ENCODE data around the gene MCM3AP.

DNA sequence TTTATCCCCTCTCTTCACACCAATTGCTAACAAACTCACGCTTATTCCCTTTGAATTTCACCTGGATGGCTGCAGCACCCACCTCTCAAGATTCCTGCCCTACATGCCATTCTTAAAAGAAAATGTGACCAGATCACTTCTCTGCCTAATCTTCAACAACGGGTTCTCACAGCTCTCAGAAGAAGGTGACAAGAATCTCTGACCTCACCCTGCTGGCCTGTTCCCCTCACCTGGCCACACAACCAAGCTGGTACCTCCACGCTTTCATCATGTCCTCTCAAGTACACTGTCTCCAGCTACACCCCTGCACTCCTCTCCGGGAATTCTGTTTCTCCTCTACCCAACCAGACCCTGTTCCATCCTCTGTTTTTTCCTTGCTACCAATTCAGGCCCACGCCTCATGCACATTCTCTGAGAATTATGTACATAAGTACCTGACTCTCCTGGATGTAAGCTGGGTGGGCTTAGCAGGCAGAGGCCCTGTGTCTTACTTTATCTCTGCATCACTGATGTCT is 50.9 kb downstream of the MCM3AP start:
- TF ChIP-seq, protein P1, sequence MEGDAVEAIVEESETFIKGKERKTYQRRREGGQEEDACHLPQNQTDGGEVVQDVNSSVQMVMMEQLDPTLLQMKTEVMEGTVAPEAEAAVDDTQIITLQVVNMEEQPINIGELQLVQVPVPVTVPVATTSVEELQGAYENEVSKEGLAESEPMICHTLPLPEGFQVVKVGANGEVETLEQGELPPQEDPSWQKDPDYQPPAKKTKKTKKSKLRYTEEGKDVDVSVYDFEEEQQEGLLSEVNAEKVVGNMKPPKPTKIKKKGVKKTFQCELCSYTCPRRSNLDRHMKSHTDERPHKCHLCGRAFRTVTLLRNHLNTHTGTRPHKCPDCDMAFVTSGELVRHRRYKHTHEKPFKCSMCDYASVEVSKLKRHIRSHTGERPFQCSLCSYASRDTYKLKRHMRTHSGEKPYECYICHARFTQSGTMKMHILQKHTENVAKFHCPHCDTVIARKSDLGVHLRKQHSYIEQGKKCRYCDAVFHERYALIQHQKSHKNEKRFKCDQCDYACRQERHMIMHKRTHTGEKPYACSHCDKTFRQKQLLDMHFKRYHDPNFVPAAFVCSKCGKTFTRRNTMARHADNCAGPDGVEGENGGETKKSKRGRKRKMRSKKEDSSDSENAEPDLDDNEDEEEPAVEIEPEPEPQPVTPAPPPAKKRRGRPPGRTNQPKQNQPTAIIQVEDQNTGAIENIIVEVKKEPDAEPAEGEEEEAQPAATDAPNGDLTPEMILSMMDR (conservative IDR thresholded peaks at IDR 0.05; ENCODE audit: low read length), result no peak
- TF ChIP-seq EZH2phosphoT487 (IDR thresholded peaks at IDR 0.05; ENCODE audit: borderline replicate concordance, low read depth, low read length), result no peak

Measured in OCI-LY7 (cell line).